HG02973 (cell line): Measurements from ENCODE around the gene ENDOD1.

ENCODE experiments used
- ATAC-seq: cut with Tn5 transposase; IDR thresholded peaks from one replicate; pipeline ENCODE4 v1.9.1; 2021; ENCODE audit warnings: moderate library complexity; ENCODE audit not compliant: unreplicated experiment

The ENDOD1 gene

DNA sequence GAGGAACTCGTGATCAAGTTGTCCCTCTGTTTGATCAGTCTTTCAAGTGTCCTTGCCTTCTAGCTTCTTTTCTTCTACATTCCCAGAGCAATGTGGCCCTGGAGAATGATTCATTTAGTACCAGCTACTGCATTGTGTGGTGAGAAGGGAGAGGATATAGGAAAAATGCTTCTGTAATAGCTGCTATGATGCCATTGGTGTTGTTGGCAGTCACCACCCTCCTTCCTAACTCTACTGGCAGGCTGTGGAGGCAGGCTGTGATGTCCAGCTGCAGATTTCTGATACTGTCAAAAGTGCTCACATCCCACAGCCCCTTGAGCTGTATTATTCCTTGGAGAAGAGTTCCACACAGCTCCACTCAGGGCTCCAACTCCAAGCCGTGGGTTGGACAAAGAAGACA is 52.8 kb downstream of the ENDOD1 start:
- ATAC-seq, result no peak

DNA sequence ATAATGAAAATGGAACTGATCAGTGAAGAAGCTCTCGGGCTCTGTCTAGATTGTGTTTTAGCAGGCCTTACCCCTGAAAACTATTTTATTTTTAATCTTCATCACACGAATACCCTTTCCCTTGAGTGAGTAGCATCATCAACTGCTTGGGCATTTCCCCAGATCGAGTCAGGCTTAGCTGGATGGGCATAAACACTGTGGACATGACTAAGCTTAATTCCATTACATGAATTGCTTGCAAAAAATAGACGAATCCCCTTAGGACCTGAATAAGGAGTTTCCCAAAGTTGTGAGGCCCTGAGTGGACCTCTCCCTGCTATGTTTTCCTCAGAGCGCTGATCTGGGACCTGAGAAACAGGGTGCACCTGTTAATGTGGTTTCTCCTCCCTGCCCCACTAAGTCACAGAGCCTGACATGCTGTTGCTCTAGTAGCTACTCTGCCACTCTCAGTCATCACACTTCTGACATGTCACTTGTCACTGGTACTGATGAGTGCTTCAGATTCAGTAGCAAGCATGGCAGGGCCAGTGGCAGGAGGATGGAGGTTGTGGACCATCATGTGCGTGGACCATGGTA is 53.5 kb downstream of the ENDOD1 start:
- no peak for ATAC-seq

DNA sequence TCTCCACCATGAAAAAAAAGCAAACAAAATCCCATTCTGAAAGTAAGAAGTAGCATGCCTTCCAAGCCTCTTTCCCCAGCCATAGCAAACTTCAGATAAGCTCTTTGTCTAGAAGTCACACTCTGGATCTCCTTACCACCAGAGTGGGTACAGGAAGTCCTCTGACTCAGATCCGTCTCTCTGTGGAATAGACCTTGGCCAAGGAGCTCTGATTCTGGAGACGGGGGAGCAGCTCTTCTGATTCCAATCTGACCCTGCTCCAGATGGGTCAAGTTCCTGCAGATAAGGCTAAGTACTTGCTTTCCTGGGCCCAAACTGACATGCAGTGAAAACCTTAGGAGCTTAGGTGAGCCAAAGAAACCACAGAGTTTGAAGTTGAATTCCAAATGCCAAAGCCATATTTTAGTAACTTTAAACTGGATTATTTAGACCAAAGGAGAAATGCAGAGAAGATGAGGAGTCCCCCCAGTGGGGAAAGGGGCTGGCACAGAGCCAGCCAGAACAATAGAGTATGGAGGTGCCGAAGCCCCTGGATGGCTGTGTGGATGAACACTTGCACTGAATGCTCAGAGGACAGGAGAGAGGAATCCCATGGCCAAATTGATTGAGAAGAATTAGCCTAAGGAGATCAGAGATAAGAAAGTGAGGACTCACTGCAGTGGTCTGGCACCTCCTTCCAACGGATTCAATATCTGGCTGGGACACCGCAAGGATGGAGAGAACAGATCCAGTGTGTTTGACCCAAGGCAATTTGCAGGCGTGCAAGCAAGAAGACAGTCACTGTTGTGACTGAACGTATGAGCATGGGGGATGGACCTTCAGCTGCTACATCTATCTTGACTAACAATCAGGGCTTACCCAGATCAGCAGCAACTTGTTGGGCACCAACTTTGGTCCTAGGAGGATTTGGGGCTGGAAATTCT is 54.9 kb downstream of the ENDOD1 start:
- ATAC-seq, result no peak

DNA sequence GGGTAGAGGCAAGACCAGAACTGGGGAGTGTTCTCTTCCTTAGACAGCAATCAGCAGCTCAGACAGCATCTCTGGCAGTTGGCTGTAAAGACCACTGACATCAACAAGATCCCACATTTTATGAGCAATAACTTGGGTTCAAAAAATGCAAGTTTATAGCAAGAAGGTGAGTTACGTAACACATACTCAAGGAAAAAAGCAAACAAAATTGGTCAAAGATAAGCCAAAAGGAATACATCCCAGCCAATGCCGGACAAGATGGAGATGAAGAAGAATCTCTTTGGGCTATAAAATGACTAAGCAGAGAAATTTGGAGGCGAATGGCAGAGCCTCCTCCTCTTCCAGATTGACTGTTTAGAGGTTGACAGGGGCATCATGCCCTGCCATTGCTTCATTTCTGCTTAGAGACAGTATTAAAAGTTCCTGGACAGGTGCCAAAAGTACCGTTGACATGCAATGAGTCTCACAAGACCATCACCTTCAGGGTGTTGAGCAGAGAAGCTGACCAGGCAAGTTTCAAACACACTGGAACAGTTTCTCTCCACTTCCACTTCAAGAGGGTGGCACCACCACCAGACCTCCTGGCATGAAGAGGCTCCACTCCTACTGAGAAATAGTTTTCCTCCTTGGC is 55.9 kb downstream of the ENDOD1 start:
- ATAC-seq, result no peak

DNA sequence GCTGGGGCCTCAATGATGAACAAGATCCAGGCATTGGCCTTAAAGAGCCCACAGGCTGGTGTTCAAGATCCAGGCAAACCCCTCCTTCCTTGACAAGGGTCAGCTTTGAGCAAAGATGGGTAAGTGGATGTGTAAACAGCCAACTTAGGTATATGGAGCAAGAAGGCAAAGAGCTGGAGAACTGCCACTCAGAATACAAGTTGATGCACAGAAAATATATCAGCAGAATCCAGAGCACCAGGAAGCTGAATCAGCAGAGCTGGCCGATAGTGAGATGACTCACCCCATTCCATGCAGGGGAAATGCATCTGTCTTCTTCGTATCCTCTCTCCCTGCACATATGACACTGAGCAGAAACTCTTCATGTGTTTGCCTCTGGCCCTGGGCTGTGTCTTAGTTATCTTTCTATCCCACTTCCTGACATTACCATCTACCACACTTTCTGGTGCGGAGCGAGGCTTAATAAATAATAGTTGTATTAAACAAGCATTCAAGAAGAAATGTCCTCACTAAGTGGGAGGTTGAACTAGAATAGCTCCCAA is 57.8 kb downstream of the ENDOD1 start:
- no peak for ATAC-seq

DNA sequence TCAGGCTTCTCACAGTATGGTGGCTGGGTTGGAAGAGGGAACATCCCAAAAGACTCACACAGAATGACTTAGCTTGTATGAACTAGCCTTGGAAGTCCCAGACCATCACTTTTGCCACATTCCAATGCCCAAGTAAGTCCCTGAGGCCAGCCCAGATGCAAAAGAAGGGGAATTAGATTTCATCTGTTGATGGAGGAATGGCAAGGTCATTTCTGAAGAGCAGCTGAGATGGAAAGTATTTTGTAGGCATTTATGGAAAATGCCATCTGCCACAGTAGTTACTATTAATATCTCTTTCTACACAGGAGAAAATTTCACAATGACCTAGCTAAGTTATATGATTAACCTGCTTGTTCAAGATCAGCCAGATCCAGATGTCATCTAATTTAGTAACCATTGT is 58.8 kb downstream of the ENDOD1 start:
- ATAC-seq, result no peak

DNA sequence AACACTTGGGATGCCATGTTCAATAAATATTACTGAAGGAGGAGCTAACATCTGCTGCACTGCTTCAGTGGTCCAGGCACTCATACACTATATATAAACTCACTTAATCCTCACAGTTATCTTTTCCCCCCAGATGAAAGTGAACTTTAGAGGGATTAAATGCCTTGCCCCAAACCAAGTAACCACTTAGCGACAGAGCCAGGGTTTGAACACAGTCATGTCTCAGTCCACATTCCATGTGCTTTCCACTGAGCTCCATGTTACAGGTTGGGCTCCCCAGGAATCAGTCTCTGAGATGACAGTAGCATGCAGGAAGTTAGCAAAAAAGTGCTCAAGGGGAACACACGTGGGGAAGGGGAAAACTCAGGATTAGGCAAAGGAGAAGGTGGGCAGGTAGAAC is 59.3 kb downstream of the ENDOD1 start:
- ATAC-seq, result no peak

DNA sequence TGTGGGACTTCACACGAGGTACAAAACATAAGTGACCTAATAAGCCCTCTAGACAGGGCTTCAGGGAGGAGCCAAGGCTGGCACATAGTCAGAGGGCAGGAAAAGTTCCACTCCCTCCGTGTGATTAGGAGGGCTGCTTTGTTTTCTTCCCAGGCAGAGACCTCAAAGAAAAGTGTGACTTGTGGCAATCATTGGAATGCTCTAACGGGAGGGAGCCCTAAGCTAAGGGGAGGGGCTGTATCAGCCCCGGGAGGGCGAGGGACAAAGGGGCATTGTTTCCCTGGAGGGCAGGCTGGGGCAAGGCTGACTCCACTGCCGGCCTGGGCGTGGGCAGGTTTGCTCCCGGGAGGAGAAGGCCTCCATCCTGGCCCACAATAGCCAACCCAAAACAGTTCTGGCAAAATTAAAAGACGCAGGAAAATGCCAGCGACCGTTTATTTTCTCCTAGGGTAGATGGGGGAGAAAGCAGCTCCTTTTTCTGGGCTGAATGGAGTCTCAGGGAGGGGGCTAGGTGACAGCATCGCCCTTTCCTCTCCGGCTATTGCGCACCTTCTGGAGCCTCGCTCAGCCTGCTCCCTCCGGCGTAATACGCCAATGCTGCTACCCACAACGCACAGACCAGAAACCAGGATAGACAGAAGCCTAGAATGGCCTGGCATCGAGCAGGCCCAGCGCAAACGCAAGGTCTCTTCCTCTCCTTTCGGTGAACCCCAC is 60.2 kb downstream of the ENDOD1 start:
- ATAC-seq, result no peak

DNA sequence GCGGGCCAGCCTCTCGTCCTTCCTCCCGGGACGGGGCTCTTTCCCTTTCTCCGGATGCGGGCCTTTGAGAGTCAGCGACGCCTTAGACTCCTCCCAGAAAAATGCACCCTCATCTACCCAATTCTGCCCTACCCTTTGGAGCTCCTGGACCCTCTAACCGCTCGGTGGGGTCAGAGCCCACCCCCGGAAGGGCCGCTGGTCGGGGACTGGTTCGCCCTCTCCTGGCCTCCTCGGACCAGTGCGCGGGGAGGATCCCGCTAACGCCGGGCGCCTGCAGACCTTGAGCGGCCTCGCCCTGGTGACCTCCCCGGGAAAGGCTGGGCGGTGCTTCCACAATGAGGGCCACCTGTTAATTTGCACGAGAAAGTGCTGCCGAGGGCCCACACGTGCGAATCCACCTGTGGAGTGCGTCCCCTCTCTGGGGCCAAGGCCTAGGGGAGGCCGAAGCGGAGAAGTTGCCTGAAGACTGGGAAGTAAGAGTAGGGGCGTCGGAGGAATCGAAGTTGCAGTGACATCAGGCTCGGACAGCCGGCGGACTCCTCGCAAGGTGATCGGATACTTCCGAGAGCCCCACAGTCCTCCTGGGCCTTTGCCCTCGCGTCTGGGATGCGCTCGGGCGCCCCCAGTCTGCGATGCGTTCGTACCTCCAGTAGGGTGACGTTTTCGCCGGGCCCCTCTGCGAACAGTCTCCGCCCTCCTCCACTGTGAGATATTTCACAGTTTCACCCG is 61.5 kb downstream of the ENDOD1 start:
- peak; percentile 88 for ATAC-seq

DNA sequence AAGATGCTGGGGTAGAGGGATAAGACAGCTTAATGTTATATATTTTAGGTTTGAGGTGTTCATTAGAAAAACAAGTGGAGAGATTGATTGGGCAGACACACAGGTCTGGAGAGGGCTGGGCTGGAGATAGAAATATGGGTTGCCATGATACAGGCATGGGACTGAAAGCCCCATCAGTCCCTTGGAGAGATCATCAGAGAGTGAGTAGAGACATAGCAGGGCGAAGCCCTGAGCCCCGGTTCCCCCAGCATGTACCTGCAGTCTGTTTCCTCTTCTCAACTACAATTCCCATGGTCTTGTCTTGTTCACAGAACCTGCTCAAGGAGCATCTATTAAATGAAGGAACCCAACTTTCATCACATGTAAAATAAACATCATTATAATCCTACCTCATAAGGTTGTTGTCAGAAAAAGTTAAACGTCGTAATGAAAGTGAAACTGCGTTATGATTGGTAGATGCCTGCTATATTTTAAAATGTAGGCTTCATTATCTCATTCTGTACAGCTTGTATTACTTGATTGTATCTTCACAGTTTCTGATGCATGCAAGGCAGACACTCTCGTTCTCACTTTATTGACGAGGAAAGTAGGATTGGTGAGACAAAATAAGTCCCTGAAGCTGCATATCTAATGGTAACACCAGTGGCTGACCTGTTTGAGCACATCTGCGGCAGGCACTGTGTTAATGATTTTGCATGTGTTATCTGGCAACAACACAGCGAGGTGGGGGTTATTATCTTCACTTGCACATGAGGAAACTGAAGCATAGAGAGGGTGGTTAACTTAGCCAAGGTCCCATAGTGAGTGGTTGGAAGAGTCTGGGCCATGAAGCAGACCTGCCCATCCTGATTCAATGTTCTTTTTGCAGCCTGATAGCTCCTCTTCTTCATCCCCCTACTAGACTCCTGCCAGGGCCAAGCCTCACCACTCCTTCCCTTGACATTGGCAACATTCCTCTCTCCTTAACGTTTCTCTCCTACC is 63.5 kb downstream of the ENDOD1 start:
- no peak for ATAC-seq

DNA sequence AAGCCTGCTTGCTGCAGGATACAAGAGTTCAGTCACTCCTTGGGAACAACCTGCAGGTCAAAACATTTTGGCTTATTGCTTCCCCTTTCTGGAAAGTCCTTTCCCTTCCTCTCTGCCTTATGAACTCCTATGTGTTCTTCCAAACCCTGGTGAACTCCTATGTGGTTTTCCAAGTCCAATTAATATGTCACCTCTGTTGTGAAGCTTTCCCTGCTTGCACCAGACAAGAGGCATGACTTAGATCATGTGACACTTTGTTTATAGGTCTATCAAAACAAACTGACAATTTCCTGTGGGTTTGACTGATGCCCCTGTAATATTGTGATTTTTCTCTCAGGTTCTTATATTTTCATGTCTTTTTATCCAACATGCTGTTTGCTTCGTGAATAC is 64.2 kb downstream of the ENDOD1 start:
- no peak for ATAC-seq

DNA sequence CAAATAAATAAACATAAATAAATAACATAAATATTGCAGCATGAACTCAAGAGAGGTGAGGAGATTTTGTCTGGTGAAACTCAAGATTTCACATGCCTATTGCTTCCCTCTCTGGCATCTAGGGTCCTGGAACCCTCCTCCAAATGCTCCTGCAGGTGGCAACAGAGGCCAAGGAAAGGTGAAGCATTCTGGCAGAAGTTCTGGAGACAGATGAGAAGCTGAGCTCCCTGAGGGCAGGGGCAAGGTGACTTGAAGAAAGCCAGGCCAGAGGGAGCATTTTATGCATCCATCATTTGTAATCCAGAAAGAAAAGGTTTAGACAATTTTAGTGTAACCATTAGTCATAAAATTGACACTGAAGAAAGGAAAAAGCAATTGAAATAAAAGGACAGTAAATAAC is 64.9 kb downstream of the ENDOD1 start:
- ATAC-seq, result no peak

DNA sequence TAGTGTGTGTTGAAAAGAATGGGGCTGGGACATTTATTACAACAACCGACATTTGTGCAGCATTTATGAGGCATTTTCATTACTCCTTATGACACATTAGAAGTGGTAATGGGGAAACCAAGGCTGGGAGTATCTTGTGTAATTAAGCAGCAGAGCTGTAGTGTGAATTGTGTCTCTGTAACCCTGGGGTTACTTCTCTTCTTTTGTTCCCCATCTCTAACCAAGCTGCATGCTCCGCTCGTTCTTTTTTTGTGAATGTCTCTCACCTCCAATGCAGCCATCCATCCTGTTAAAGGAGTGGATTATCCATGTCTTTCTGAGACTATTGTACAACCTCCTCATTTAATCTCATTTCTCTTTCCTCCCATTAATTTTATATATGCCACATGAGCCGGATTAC is 65.7 kb downstream of the ENDOD1 start:
- ATAC-seq, result no peak

DNA sequence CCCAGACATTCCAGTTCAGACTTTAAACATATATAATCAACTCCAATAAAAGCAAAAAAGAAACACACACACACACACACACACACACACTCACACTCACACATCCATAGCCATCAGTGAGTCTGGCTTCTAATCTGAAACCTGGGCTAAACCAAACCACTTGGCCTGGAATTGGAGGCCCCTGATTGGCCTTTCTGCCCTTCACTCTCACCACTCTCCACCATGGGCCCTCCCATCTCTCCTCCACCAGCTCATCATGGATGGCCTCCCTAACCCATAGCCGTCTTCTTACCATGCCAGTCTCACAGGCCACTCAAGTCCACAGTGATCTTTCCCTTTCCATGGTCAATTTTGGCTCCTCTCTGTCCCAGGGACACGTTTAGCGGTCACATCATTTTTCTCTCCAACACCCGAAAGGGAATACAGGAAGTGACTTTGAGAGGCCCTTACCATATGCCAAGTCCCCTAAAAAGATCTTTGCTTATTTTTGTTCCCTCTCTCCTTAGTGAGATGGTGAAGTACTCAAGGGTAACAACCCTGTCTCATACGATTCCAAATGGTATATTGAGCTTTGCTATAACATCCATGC is 66.6 kb downstream of the ENDOD1 start:
- no peak for ATAC-seq

DNA sequence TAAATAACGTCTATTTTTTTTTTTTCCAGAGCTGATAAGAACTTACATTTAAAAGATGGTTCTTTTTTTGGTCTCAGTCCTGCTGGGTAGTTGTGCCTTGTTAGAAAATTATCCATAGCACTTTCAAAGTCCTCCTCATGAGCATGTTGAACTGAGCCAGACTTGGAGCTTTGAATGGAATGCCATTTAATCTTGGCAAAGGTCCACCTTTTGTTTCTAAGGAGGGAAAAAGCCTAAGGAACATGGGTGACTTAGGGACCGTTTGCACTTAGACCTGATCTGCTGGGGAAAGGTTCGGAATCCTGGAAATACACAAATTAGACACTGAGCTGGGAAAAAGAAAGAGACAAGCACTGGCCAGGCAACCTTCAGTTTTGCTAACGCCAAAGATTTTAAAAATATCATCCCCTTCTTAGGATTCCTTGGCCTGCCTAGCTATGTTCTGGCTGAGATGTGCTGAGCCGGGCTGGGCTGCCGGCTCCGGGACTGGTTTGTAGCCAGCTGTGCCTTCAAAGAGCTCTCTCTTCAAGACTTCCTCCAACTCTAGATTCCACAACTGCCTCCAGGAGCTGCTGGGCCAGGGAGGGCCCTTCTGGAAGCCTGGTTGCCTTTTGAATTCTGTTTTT is 67.4 kb downstream of the ENDOD1 start:
- no peak for ATAC-seq

DNA sequence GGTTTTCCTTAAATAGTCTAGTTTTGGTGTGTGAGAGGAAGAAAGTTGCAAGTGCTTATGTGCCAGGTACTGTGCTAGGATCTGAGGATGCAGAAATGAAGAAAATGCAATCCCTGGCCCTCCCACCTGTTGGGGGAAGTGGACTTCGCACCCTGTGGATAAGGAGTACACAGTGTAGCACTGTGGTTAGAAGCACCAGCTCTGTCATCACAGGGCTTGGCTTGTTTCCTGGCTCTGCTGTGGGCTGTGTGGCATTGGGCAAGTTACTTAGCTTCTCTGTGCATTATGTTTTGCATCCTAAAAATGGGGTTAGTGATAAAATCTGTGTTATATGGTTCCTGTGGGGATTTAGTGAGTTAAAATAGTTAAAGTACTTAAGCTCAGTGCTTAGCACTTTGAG is 68.2 kb downstream of the ENDOD1 start:
- no peak for ATAC-seq

DNA sequence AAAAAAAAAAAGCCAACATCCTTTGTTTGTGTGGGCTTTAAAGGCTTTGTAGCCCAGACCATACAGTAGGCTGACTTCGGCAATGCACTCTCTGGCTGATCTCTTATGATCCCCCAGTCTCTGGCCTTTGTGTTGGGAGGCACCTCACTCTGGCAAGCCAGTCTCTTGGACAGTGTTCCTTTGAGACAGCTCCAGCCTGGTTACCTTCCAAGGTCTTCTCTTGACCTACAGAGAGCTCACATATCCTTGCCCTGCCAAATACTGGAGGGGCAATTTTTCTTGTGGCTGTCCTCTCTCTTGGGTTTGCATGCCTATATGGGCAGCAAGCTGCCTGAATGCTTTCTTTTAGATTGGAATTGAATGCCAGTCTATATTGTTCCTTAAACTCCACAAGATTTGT is 71.6 kb downstream of the ENDOD1 start:
- ATAC-seq, result no peak

DNA sequence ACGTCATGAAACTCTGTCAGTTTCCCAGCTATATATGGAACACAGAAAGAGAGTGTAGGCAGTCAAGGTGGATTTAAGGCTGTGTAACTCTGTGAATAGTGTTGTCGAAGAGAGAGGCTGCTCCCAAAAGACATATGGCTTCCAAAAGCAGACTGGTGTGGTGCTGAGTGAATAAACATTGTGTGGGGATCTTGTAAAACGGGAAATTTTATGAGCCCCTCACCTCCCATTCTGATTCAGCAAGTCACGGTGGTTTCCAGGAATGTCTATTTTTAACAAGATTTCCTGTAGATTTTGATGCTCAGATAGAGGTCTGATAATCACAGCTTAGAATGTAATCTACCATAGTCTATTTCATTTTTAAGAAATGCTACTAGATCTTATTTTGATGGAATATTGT is 73.5 kb downstream of the ENDOD1 start:
- no peak for ATAC-seq

DNA sequence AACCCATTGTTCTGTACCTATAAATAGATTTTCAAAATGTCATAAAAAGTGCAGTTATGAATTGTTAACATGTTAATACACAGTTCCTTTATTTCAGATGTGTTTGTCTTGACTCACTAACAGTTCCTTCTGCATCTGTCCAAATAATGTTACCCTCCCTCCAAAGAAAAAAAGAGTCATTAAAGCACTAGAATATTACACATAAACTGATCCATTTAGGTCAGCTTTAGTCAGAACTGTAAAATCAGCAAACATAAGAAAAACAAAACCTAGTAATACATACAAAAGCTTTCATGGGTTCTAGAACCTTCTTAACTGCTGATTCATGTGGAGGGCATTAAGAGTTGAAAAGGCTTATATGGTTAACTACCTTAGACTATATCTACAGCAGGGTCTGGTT is 76.0 kb downstream of the ENDOD1 start:
- ATAC-seq, result no peak
